NOMO-1 treated with DMSO at 0.1 percent for 48 hours (cell line): Measurements from ENCODE around the gene MAML2.

Experiments used
- DNase-seq: peaks from one replicate; lab custom pipeline; 2025; ENCODE audit not compliant: unreplicated experiment; lab: John Stamatoyannopoulos, UW

Gene MAML2

GRCh38 chr11:96082002-96082899 lies 260.7 kb downstream of the MAML2 start:
- no peak for DNase-seq

GRCh38 chr11:96081561-96081960 lies 261.4 kb downstream of the MAML2 start:
- no peak for DNase-seq

DNA sequence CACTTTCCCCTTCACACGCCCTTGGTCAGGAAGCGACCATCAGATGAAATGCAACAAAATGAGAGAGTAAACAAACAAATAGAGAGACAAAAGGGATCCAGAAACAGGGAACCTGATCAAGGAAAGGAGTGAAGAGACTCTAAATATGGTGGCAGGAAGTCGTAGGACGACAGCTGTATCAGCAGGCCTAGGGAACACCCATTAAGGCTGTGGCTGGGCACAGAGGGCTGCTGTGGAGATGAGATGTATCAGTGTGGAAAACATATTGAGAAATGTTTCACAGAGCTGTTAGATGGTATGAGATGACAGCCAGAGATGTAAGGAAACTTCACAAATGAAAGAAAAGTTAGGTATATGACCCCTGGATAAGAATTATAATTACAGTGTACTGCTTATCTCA lies 263.3 kb downstream of the MAML2 start:
- DNase-seq: no peak

- no peak for DNase-seq
These were observed 267.4 kb downstream of the MAML2 start for GRCh38 chr11:96075532-96075959.

GRCh38 chr11:96074551-96075310 lies 268.3 kb downstream of the MAML2 start:
- DNase-seq: no peak

- DNase-seq: no peak
These were observed 269.5 kb downstream of the MAML2 start for GRCh38 chr11:96073536-96073935.

GRCh38 chr11:96072592-96072991 lies 270.4 kb downstream of the MAML2 start:
- no peak for DNase-seq

GRCh38 chr11:96070453-96070852 lies 272.5 kb downstream of the MAML2 start:
- no peak for DNase-seq

GRCh38 chr11:96067160-96067559 lies 275.8 kb downstream of the MAML2 start:
- no peak for DNase-seq

DNA sequence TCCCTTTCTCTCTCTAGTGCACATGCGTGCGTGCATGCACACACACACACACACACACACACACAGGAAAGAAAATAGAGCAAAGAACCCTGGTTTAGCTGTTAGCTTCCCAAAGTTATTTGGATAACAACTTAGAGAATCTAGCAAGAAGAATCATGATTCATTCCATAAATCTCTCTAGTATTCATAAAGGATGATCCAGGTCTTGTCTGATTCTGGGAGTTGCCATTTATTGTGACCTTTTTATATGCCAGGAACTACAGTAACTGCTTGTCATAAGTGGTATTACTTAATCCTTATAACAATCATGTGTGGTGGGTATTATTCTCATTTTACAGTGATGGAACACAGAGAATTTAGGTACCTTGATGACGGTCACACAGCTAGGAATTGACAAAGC lies 277.6 kb downstream of the MAML2 start:
- no peak for DNase-seq

DNA sequence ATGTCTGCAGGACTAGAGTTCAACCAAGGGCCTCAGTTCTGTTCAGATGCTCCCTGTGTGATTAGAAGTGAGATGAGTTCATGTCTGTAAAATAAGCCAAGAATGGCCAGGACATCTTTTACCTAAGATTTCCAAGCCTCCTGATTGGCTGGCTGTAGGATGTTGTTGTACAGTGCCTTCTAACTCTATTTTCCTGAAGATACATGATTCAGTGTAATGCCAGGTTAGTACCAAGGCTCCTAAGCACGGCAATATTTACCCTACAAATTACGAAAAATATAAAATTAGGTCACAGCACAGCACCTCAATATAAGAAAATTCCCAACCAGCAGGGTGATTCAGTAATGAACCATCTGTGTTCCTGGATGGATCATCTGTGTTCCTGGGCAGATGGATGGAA lies 279.1 kb downstream of the MAML2 start:
- DNase-seq: no peak

- DNase-seq: no peak
These were observed 279.9 kb downstream of the MAML2 start for GRCh38 chr11:96063053-96063452.

DNA sequence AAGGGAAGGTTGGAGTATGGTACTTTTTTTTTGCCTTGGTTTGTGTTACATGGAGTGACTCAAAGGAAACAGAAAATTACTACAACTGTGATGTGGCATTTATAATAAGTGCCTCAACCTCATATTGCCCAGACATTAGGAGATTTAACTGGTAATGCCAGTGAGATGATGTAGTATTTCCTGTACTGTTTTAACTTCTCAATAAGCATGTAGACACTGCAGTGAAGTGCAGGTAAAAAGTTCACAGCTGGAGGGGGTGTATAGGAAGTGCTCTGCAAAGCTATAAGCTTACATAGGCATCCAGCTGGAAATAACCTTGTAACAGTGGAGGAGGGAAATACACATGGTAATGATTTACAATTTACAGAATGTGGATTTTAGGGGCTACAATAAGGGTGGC lies 280.9 kb downstream of the MAML2 start:
- DNase-seq: no peak

DNA sequence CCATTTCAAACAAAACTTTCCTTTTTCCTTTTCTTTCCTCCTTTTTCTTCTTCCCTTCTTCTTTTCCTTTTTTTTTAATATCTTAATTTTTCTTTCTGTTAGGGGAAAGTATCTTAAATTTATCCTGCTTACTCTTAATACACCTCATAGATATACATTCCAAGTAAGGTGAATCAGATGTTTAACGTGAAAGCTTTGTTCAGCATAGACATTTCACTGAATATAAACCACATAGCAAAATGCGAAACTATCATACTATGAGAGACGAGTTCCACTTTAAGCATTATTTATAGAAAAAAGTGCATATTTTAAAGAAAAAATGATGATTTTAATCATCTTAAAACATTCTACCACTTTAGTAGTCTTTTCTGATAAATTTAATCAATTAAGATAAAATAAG lies 281.3 kb downstream of the MAML2 start:
- DNase-seq: no peak

DNA sequence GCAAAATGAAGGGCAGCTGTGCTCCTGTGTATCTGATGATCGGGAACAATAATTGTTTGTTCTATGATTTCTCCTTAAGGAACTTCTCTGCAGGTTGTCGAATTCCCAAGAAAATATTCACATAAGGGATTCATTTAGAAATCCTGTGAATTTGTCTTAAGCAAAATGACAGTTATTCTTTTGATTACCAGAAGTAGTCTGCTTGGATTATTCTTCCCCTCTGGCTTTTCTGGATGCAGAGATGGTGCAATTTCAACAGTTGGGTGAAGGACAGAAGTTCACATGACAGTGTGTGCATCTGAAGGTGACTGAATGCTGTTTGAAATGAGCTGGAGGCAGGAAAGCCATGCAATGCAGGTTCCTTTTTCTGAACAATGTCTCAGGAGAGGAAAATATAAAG lies 281.9 kb downstream of the MAML2 start:
- no peak for DNase-seq

GRCh38 chr11:96057502-96057901 lies 285.5 kb downstream of the MAML2 start:
- DNase-seq: no peak

DNA sequence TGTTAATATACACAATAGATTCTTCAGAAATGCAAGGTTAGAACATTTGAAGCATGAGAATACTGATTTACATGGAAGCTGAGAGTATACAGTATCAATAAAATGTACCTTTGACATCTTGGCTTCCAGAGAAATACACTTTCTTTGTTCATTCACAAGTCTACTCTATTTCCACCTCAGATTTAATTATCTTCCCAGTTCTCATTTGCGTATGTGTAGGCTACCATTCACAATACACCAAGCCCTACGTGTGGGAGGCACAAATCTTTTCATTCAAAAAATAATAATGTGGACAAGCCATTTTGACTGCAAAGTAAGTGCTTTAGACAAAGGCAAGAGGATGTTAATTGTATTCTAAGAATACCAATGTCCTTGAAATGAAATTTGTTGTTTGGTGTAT lies 286.4 kb downstream of the MAML2 start:
- DNase-seq: no peak

DNA sequence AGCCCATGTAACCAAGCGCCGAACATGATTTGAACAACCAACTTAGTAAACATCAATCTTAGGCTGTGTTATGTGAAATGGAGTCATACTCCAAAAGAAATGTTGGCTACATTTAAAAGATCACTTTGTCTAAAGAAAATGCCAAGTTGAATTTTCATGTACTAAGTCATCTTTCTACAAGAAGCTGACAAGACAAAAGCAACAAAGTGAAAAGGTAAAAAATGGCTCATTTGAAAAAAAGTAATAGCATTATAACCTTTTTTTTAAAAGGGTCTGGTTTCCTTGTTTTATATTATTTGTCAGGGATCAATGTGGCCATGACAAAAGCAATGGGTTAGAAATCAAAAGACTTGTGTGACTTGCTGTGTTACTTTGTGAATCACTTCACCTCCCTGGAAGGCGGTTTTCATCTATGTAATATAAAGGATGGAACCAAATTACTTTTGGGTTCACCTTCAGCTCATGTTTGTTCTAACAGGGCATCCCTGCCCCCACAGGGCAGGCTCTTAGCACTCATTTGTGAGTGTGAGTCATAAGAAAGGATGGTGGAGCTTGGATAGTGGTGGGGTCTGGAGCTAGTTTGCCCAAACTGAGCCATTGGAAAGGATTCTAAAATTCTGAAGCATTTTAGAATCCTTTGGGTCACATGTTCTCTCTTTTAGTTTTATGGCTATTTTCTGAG lies 287.1 kb downstream of the MAML2 start:
- no peak for DNase-seq

GRCh38 chr11:96054870-96055705 lies 287.9 kb downstream of the MAML2 start:
- peak; percentile 38 for DNase-seq

DNA sequence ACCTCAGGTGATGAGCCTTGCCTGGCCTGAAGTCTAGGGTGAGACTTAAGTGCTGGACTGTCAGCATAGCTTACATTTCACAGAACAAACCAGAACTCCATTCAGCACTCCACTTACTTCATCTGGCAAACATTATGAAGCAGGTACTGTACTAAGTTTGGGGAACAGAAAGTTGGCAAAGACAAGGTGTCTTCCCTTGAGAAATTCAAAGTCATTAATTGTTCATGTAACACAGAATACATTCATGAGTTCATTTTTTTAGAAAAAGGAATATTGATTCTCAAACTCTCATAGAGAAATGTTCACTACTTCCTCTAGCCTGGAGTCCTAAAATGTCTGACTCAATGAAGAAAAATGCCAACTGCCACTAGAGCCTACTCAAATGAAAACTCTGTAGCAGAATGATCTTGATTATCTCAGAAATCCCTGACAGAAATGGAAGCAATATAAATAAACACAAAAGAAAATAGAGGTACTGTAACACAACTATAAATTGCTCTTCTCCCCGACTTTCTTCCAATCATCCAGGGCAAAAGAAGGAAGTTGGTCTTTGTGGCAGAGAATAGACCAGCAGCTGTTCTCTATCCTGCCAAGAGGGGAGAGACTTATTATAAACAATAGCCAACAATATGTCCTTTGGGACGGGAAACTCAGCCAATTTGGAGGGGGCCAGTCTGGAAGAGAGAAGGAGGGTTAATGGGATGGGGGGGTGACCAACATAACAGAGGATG lies 289.9 kb downstream of the MAML2 start:
- DNase-seq: peak; percentile 30
